Gastroesophageal sphincter (tissue), 3 donors: Measurements from ENCODE around the gene ARHGAP6.

Experiments used
- CTCF ChIP-seq, 4 experiments: fragments of 200-600 bp in 2 of 4; fragments of 450-650 bp in 2 of 4; sonication (generic) in 1 of 4; IDR thresholded peaks; one replicate each; pipeline ENCODE4 v1.5.1; 2017 to 2019; ENCODE audit warnings: antibody characterized with exemption in 4 of 4, mild to moderate bottlenecking in 2 of 4, moderate library complexity in 2 of 4
- POLR2A ChIP-seq, 2 donors: fragments of 450-650 bp; IDR thresholded peaks; one replicate each; pipeline ENCODE4 v1.6.1; 2017; ENCODE audit warnings: antibody characterized with exemption in 2 of 2, mild to moderate bottlenecking in 2 of 2, moderate library complexity in 1 of 2
- POLR2AphosphoS5 ChIP-seq: sonication (generic); formaldehyde crosslinking; IDR thresholded peaks from one replicate; pipeline ENCODE4 v1.6.1; 2017; ENCODE audit warnings: antibody characterized with exemption

GRCh38 chrX:11241720-11242119, 424.0 kb downstream of the ARHGAP6 start:
- TF ChIP-seq POLR2A (IDR thresholded peaks at IDR 0.05) = no peak
- peak; percentile 35 for TF ChIP-seq POLR2AphosphoS5
- no peak for TF ChIP-seq CTCF (IDR thresholded peaks at IDR 0.05)
